GM21515 (cell line): ENCODE results near the gene SAMD4A.

Source experiments
- ATAC-seq: cut with Tn5 transposase; IDR thresholded peaks from one replicate; pipeline ENCODE4 v1.9.1; 2021; ENCODE audit not compliant: unreplicated experiment

Gene SAMD4A

DNA sequence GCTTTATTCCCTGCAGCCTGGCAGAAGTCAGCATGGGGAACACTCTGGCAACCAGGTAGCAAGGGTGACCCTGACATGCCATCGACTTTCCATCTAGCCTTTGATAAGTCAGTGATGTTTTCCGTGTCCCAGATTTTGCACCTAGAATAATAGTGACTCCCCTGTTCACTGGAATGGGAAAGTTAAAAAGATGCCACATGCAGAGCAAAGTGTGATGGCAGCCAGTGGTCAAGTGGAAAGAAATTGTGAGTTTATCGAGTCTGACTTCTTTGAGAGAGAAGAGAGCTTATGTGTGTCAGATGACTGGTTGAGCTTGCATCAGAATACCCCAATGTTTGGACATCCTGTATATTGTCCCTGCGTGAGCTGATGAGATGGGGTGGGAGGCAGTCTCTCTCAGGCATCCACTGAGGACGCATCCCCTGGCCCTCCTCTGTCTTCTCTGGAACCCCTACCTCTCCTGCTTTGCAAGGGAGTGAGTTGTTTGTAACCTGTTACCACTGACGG, 187.2 kb downstream of the SAMD4A start:
- ATAC-seq: no peak

GRCh38 chr14:54754623-54755386, 187.9 kb downstream of the SAMD4A start:
- ATAC-seq: no peak

DNA sequence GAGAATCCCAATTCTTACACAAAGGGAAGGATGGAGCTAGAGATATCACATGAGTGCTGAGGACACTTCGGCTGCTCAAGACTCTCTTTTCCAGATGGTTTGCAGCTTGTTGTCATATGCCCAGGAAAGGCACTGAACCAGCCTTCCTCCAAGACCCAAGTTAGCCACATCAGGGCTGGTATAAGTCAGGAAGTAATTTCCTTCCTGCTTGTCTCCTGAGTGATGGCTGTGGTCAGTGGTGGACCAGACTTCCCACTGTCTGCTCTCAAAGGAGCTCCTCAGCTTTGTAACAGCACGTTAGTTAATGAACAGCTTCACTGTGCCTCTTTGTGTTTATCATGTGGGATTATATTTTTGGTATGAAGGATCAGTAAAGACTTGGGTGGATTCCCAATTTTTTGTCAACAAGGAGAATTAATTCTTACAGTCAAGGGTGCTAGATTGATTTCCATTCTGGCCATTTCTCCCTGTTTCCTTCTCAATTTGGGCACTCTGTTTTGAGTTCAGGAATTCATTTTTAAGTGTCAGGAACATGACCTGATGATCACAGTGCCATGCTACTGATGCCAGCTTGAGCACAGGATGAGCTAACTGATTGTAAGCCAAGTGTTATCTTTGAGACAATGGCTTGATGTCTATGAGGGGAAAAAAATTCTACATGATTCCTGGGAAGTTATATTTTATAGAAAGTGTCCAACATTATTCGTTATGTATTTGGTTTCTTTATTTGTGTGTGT, 189.9 kb downstream of the SAMD4A start:
- no peak for ATAC-seq

- no peak for ATAC-seq
These were observed 191.1 kb downstream of the SAMD4A start for GRCh38 chr14:54758041-54758440.

DNA sequence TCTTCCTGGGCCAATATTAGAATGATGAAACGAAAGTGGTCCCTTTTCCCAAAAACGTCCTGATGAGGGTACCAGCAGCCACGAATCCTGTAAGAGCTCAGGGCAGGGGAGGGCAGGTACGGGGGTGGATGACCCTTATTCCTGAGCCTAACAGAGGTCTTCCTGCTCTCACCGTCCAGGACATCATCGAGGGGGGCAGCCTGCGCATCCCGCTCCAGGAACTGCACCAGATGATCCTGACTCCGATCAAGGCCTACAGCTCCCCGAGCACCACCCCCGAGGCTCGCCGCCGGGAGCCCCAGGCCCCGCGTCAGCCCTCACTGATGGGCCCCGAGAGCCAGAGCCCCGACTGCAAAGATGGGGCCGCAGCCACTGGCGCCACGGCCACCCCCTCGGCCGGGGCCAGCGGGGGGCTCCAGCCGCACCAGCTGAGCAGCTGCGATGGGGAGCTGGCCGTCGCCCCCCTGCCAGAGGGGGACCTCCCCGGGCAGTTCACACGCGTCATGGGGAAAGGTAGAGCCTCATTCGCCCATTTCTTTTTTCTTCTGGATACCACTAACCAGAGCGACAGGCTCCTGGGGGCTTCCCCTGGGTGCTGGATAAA, 193.2 kb downstream of the SAMD4A start:
- ATAC-seq: no peak

- ATAC-seq: no peak
These were observed 194.1 kb downstream of the SAMD4A start for GRCh38 chr14:54760866-54761575.

GRCh38 chr14:54761835-54762234, 194.9 kb downstream of the SAMD4A start:
- no peak for ATAC-seq

- ATAC-seq: no peak
These were observed 195.4 kb downstream of the SAMD4A start for GRCh38 chr14:54762296-54762695.

GRCh38 chr14:54763761-54764160, 196.8 kb downstream of the SAMD4A start:
- ATAC-seq: no peak

DNA sequence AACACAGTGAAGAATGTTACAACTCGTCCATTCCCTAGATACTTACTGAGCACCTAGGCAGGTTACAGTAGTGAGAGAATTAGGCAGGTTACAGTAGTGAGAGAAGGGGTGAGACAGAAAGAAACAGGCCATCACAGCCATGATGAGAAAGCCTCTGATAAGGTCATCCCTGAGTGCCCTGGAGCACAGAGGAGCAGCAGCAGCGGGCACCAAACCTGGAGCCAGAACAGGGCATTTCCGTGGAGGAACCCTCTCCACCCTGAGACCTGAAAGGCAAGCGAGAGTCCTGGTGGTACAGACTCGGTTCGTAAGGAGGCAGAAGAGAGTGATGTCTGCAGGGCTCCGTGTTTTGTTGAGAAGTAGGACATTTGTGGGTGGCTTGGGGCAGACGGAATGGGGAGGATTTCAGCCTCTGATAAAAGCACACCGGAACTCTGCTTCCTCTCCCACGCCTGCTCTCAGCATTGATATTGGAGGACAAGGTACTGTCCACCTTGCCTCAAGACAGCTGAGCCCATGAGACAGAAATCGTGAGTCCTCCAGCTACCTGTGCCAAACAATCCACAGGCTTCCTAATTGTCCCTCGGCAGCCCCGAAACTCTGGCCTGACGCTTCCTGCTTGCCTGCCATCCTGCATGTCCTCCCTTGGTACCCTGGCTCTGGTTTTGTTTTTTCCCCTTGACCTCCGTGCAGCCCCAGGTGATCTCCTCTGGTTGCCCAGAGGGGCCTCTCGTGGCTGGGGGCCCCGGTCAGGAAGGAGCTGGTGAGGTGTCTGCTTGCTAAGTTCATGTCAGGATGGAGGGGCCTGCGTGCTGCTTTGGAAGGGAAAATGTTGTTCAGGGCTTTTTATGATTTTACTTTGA, 199.6 kb downstream of the SAMD4A start:
- ATAC-seq: no peak

DNA sequence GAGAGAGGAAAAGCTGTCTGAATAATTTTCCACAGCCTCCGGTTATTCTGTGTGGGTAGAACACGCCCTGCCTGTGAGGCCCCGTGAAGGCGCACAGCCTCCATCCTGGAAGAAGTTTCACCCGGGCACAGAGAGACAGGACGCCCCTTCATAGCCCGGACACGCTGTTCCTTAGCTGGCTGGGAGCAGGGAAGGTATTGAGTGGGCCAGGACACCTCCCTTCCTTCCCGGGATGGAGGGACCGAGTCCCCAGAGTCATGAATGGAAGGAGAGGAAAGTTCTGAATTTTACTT, 200.2 kb downstream of the SAMD4A start:
- no peak for ATAC-seq

DNA sequence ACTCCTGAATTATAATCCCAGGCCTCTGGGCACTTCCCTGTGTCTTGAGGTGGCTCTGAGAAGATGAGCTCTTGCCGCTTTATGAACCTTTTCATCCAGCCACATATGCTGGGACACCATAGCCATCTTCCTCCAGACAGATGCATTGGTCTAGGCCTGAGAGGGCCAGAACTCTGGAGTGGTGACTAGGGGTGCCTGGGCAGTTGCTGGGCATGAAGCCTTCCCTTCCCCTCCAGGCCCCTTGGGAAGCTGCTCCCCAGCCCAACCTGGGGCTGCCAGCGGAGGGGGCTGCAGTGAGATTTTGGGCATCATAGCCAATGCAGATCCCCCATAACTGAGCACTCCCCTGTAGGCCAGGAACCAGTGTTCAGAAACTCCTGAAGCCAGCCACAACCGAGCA, 200.5 kb downstream of the SAMD4A start:
- ATAC-seq: no peak

DNA sequence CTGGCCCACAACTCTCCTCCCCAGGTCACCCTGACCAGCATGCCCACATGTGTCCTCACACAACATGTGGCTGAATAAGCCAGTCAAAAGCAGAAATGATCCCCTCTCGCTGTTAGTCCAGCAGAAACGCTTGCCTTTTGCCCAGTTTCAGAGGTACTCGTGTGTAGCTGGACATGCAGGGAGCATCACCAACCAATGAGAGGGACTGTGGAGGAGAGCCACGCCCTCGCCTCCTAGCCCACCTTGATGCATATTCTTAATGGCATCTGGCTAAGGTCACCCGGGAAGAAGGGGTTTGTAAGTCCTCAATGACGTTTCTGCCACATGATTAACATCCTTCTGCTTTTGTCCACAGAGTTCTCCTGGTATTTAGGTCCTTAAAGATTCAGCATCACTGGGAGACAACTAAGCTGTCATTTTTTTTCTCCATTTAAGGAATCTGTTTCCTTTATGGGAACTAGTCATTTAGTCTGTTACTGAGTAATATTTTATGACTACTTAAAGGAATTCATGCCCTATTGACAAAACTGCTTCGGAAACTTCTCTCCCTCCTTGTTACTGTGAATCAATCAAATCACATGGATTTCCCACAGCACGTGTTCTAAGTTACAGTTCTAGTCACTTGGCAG, 201.7 kb downstream of the SAMD4A start:
- no peak for ATAC-seq

GRCh38 chr14:54769951-54770863, 203.3 kb downstream of the SAMD4A start:
- ATAC-seq: no peak

GRCh38 chr14:54771411-54772027, 204.6 kb downstream of the SAMD4A start:
- no peak for ATAC-seq

GRCh38 chr14:54772451-54772881, 205.5 kb downstream of the SAMD4A start:
- no peak for ATAC-seq

GRCh38 chr14:54773171-54774006, 206.5 kb downstream of the SAMD4A start:
- ATAC-seq: peak; percentile 48

DNA sequence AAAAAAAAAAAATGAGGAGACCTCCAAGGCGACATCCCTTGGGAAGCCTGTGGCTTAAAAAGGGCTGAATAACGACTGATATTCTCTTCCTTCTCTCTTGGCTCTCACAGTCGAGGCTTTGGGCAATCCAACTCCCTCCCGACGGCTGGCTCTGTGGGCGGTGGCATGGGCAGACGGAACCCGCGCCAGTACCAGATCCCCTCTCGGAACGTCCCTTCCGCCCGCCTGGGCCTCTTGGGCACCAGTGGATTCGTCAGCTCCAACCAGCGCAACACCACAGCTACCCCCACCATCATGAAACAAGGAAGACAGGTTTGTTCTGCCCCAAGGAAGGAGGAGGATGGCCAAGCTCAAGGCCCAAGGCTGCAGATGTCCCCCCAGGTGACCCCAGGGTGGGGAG, 207.9 kb downstream of the SAMD4A start:
- ATAC-seq: no peak
